Panc1 (cell line): ENCODE results near the gene ASB6.

Experiments used
- POLR2AphosphoS5 ChIP-seq: IDR thresholded peaks from 2 replicates; pipeline ENCODE4 v1.6.1; 2012; ENCODE audit warnings: mild to moderate bottlenecking, low read depth, low read length, moderate library complexity
- SIN3A ChIP-seq: IDR thresholded peaks from 2 replicates; pipeline ENCODE4 v1.6.1; 2012; ENCODE audit warnings: low read depth, mild to moderate bottlenecking, low read length, moderate library complexity, borderline replicate concordance; ENCODE audit not compliant: insufficient read depth
- TF ChIP-seq, protein P1 (sequence below): fragments of 450-650 bp; IDR thresholded peaks from 2 replicates; pipeline ENCODE4 v1.5.1; 2017; ENCODE audit warnings: mild to moderate bottlenecking

- TF ChIP-seq, protein P1, sequence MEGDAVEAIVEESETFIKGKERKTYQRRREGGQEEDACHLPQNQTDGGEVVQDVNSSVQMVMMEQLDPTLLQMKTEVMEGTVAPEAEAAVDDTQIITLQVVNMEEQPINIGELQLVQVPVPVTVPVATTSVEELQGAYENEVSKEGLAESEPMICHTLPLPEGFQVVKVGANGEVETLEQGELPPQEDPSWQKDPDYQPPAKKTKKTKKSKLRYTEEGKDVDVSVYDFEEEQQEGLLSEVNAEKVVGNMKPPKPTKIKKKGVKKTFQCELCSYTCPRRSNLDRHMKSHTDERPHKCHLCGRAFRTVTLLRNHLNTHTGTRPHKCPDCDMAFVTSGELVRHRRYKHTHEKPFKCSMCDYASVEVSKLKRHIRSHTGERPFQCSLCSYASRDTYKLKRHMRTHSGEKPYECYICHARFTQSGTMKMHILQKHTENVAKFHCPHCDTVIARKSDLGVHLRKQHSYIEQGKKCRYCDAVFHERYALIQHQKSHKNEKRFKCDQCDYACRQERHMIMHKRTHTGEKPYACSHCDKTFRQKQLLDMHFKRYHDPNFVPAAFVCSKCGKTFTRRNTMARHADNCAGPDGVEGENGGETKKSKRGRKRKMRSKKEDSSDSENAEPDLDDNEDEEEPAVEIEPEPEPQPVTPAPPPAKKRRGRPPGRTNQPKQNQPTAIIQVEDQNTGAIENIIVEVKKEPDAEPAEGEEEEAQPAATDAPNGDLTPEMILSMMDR = no peak
- TF ChIP-seq POLR2AphosphoS5 = no peak
- TF ChIP-seq SIN3A = no peak
Measured at GRCh38 chr9:129595311-129595741, 46.6 kb downstream of the ASB6 start.
